ENCODE data around the gene TBC1D22A. TPM values are rescaled to one million over a fixed set of nuclear protein-coding genes. Genes with fewer than 3 reads are reported as not detected.

The TBC1D22A gene
- polyA plus RNA-seq, 1 experiment, result 24.2 TPM

- no peak for DNase-seq (ENCODE audit: low read depth)
- ChIA-PET CTCF (no interaction called here), POLR2A (no interaction called here)
- TF ChIP-seq CTCF (IDR thresholded peaks at IDR 0.05; ENCODE audit: insufficient read depth, low read depth, low read length), result no peak
- no peaks in the 10 kb centered on the region for H3K27me3 ChIP-seq (ENCODE audit: control insufficient read depth, insufficient read depth, low read length)
- H3K4me3 ChIP-seq (ENCODE audit: low read depth, low read length), result no peak overlapping the region
- peaks cover 2% of the 10 kb centered on the region for H3K36me3 ChIP-seq (ENCODE audit: control insufficient read depth, insufficient read depth, low read length)
Observed at GRCh38 chr22:46851941-46852340, 89.5 kb downstream of the TBC1D22A start.

GRCh38 chr22:46852771-46853170 lies 90.3 kb downstream of the TBC1D22A start:
- Histone ChIP-seq H3K27me3 (ENCODE audit: control insufficient read depth, insufficient read depth, low read length) (no peaks in the 10 kb centered on the region), H3K36me3 (ENCODE audit: control insufficient read depth, insufficient read depth, low read length) (peaks cover 2% of the 10 kb centered on the region), H3K4me3 (ENCODE audit: low read depth, low read length) (no peak overlapping the region)
- POLR2A ChIA-PET, result no interaction called here
- TF ChIP-seq CTCF (IDR thresholded peaks at IDR 0.05; ENCODE audit: insufficient read depth, low read depth, low read length), result no peak
- DNase-seq (ENCODE audit: low read depth), result no peak
- CTCF ChIA-PET, result no interaction called here

GRCh38 chr22:46853191-46853590 lies 90.7 kb downstream of the TBC1D22A start:
- ChIA-PET CTCF (interaction anchor here (0.7 kb wide), 1 partner anchor 101 kb away, joined by 3 read pairs; no protein-coding TSS in a partner anchor), POLR2A (no interaction called here)
- H3K27me3 ChIP-seq (ENCODE audit: control insufficient read depth, insufficient read depth, low read length), result no peaks in the 10 kb centered on the region
- H3K4me3 ChIP-seq (ENCODE audit: low read depth, low read length), result no peak overlapping the region
- DNase-seq (ENCODE audit: low read depth), result no peak
- no peak for TF ChIP-seq CTCF (IDR thresholded peaks at IDR 0.05; ENCODE audit: insufficient read depth, low read depth, low read length)
- peaks cover 2% of the 10 kb centered on the region for H3K36me3 ChIP-seq (ENCODE audit: control insufficient read depth, insufficient read depth, low read length)

- H3K27me3 ChIP-seq (ENCODE audit: control insufficient read depth, insufficient read depth, low read length), result no peaks in the 10 kb centered on the region
- TF ChIP-seq CTCF (IDR thresholded peaks at IDR 0.05; ENCODE audit: insufficient read depth, low read depth, low read length), result no peak
- POLR2A ChIA-PET, result no interaction called here
- H3K4me3 ChIP-seq (ENCODE audit: low read depth, low read length), result no peak overlapping the region
- CTCF ChIA-PET, result no interaction called here
- peaks cover 2% of the 10 kb centered on the region for H3K36me3 ChIP-seq (ENCODE audit: control insufficient read depth, insufficient read depth, low read length)
- no peak for DNase-seq (ENCODE audit: low read depth)
Observed at GRCh38 chr22:46854125-46854870, 91.8 kb downstream of the TBC1D22A start.

GRCh38 chr22:46855681-46856080 lies 93.2 kb downstream of the TBC1D22A start:
- Histone ChIP-seq H3K4me3 (ENCODE audit: low read depth, low read length) (no peak overlapping the region), H3K27me3 (ENCODE audit: control insufficient read depth, insufficient read depth, low read length) (no peaks in the 10 kb centered on the region), H3K36me3 (ENCODE audit: control insufficient read depth, insufficient read depth, low read length) (peaks cover 1% of the 10 kb centered on the region; the same call in 1 of the 2 replicates)
- DNase-seq (ENCODE audit: low read depth), result no peak
- TF ChIP-seq CTCF (IDR thresholded peaks at IDR 0.05; ENCODE audit: insufficient read depth, low read depth, low read length), result no peak
- POLR2A ChIA-PET, result no interaction called here
- CTCF ChIA-PET, result interaction anchor here (1.5 kb wide), 1 partner anchor 11 kb away, joined by 7 read pairs; no protein-coding TSS in a partner anchor
